DMS114 treated with DMSO at 0.1 percent for 48 hours (cell line): ENCODE data around the gene BEAN1.

Source experiments
- DNase-seq: peaks from one replicate; lab custom pipeline; 2025; ENCODE audit not compliant: unreplicated experiment; lab: John Stamatoyannopoulos, UW

Gene BEAN1

GRCh38 chr16:66517586-66518263, 90.6 kb downstream of the BEAN1 start:
- DNase-seq = no peak

- DNase-seq = no peak
Measured at GRCh38 chr16:66519482-66520373, 92.6 kb downstream of the BEAN1 start.

GRCh38 chr16:66520406-66521170, 93.5 kb downstream of the BEAN1 start:
- DNase-seq = no peak

GRCh38 chr16:66521252-66521713, 94.2 kb downstream of the BEAN1 start:
- no peak for DNase-seq

- no peak for DNase-seq
Measured at GRCh38 chr16:66521951-66522771, 95.1 kb downstream of the BEAN1 start.

- DNase-seq = no peak
Measured at GRCh38 chr16:66522816-66523590, 95.9 kb downstream of the BEAN1 start.

- no peak for DNase-seq
Measured at GRCh38 chr16:66523861-66524354, 96.8 kb downstream of the BEAN1 start.

GRCh38 chr16:66524601-66525164, 97.6 kb downstream of the BEAN1 start:
- DNase-seq = no peak

- no peak for DNase-seq
Measured at GRCh38 chr16:66525396-66526180, 98.5 kb downstream of the BEAN1 start.

- DNase-seq = no peak
Measured at GRCh38 chr16:66528294-66528693, 101.2 kb downstream of the BEAN1 start.

GRCh38 chr16:66529475-66529874, 102.4 kb downstream of the BEAN1 start:
- DNase-seq = no peak
